ENCODE results near the gene MGMT. TPM values are rescaled to one million over a fixed set of nuclear protein-coding genes. Genes with fewer than 3 reads are reported as not detected.

MGMT gene
- total and polyA plus RNA-seq, 8 donors = 1.2 to 37.8 (median 21.3) TPM

DNA sequence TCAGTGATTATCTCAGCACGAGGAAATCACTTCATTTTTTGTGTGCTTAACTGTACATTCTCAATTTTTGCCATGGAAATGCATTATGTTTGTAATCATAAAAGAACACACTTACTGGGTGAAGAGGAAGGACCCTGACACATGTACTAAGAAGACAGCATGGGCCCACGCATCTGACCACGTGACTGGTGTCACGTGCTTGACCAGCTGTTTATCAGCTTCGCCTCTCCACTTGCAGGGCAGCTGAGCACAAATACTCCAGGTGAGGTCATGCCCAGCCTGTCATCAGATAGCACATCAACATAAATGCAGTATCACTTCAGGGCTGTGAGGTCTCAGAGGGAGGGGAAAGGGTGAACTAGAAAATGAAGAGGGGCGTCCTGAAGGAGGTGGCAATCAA lies 317.2 kb downstream of the MGMT start:
- WGBS, 5 donors = 70 to 79% (median 75%) methylated on average over 6 of the region's 6 CpGs
- H3K36me3 ChIP-seq = no peaks in the 10 kb centered on the region
- no peaks in the 10 kb centered on the region for H3K4me1 ChIP-seq
- no peak for TF ChIP-seq CTCF (IDR thresholded peaks at IDR 0.05)
- TF ChIP-seq POLR2AphosphoS5 (IDR thresholded peaks at IDR 0.05) = no peak
- no peak for TF ChIP-seq POLR2A (IDR thresholded peaks at IDR 0.05)
- no peak for TF ChIP-seq EP300 (IDR thresholded peaks at IDR 0.05)
- H3K9me3 ChIP-seq = peaks cover 0 to 50% (median 9%) of the 10 kb centered on the region in 4 donors
- no peak overlapping the region for H3K4me3 ChIP-seq
- no peak for DNase-seq
- intact Hi-C loops (cut with DNase I; ENCODE audit: low total_unique reads) = no loop called here
- no peak overlapping the region for H3K27ac ChIP-seq
- H3K27me3 ChIP-seq = no peaks in the 10 kb centered on the region

DNA sequence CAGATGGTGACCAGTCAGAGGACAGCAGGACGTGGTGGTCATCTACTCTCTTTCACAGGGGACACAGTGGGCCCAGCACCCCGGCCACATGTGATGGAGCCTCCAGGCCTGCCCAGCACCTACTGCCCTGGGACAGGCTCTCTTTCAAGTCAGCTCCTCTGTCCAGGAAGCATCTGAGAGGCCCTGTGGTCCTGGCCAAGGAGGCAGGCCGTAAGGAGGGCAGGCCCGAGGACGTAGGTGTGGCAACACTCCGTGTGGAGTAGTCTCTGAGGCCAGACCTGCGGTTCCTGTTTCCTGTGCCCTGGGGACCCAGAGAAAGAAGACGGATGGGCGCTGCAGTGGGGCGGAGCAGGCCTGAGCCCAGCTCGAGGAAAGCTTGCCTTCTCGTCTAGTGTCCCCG lies 317.9 kb downstream of the MGMT start:
- Histone ChIP-seq H3K27me3 (no peaks in the 10 kb centered on the region), H3K9me3 (peaks cover 3 to 52% (median 14%) of the 10 kb centered on the region in 4 donors), H3K27ac (no peak overlapping the region), H3K4me1 (no peaks in the 10 kb centered on the region), H3K4me3 (no peak overlapping the region), H3K36me3 (no peaks in the 10 kb centered on the region)
- 62 to 80% (median 68%) methylated on average over 12 to 13 of the region's 13 CpGs for WGBS, 5 donors
- DNase-seq = no peak
- intact Hi-C loops (cut with DNase I; ENCODE audit: low total_unique reads) = no loop called here
- TF ChIP-seq EP300 (IDR thresholded peaks at IDR 0.05) (no peak), CTCF (IDR thresholded peaks at IDR 0.05) (no peak), POLR2AphosphoS5 (IDR thresholded peaks at IDR 0.05) (no peak)

DNA sequence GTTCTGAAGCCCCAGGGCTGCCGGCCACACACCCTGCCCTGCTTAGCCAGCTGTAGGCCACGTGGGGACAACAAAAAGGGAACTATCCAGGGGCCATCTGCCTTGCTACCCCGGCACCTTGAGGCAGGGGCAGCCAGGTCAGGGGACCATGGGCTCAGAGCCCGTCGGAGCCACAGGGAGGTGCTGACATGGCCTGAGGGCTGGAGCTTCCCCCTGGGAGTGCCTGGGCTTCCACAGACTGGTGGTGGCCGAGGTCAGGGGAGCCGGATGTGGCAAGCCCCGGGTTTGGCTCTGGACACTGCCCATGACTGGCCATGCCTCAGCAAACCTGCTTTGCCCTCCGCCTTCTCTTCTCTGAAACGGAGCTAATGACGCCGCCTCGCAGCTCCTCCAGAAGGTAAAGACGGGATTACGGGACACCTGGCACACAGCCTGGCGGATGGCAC lies 318.5 kb downstream of the MGMT start:
- Histone ChIP-seq H3K9me3 (peaks cover 3 to 59% (median 21%) of the 10 kb centered on the region in 4 donors), H3K4me3 (no peak overlapping the region), H3K36me3 (no peaks in the 10 kb centered on the region), H3K4me1 (no peaks in the 10 kb centered on the region), H3K27ac (no peak overlapping the region), H3K27me3 (no peaks in the 10 kb centered on the region)
- intact Hi-C loops (cut with DNase I; ENCODE audit: low total_unique reads) = no loop called here
- 76 to 88% (median 79%) methylated on average over 6 to 16 of the region's 16 CpGs for WGBS, 5 donors
- TF ChIP-seq POLR2A (IDR thresholded peaks at IDR 0.05) = no peak
- TF ChIP-seq EP300 (IDR thresholded peaks at IDR 0.05) = no peak
- DNase-seq = no peak

GRCh38 chr10:129786216-129786615 lies 319.2 kb downstream of the MGMT start:
- Histone ChIP-seq H3K9me3 (peaks cover 3 to 66% (median 27%) of the 10 kb centered on the region in 4 donors), H3K27me3 (no peaks in the 10 kb centered on the region), H3K4me3 (no peak overlapping the region), H3K36me3 (no peaks in the 10 kb centered on the region), H3K27ac (no peak overlapping the region), H3K4me1 (no peaks in the 10 kb centered on the region)
- TF ChIP-seq POLR2A (IDR thresholded peaks at IDR 0.05) (no peak), EP300 (IDR thresholded peaks at IDR 0.05) (no peak), CTCF (IDR thresholded peaks at IDR 0.05) (no peak), POLR2AphosphoS5 (IDR thresholded peaks at IDR 0.05) (no peak)
- no peak for DNase-seq
- 62 to 75% (median 63%) methylated on average over 10 of the region's 10 CpGs for WGBS, 5 donors
- intact Hi-C loops (cut with DNase I; ENCODE audit: low total_unique reads) = no loop called here

DNA sequence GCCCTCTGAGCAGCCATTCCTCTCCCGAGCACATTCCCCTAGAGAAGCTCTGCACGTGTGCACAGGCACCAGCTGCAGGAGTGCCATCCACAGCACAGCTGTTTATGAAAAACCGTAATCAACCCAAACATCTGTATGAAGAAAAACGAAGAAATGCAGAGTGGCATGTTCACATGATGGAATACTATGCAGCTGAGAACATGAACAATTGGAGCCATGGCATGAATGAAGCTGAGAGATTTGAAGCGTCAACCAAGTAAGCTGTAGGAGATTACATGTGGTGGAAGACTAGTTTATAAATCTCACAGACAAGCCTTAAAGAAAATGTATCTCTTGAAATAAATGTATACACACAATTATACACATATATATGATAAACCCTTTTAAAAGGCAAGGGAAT lies 320.5 kb downstream of the MGMT start:
- Histone ChIP-seq H3K4me3 (no peak overlapping the region), H3K9me3 (peaks cover 3 to 76% (median 36%) of the 10 kb centered on the region in 4 donors), H3K4me1 (no peaks in the 10 kb centered on the region), H3K36me3 (no peaks in the 10 kb centered on the region), H3K27me3 (no peaks in the 10 kb centered on the region), H3K27ac (no peak overlapping the region)
- no peak for DNase-seq
- WGBS, 5 donors = 73 to 98% (median 80%) methylated on average over 5 of the region's 5 CpGs
- intact Hi-C loops (cut with DNase I; ENCODE audit: low total_unique reads) = no loop called here
- TF ChIP-seq POLR2AphosphoS5 (IDR thresholded peaks at IDR 0.05) = no peak
- no peak for TF ChIP-seq CTCF (IDR thresholded peaks at IDR 0.05)
- no peak for TF ChIP-seq POLR2A (IDR thresholded peaks at IDR 0.05)
- TF ChIP-seq EP300 (IDR thresholded peaks at IDR 0.05) = no peak
